H54 (cell line): ENCODE measurements around the gene CCL11.

Experiments
- DNase-seq: peaks from one replicate; pipeline ENCODE4 v3.0.0; 2011; ENCODE audit warnings: low spot score, mixed read lengths; ENCODE audit not compliant: insufficient read length
- FAIRE-seq: peaks from 3 replicates; lab custom pipeline; 2011; peaks lifted over from hg19 to GRCh38; lab: Jason Lieb, UNC
- POLR2A ChIP-seq: IDR thresholded peaks from 2 replicates; pipeline ENCODE4 v1.6.1; 2011; ENCODE audit warnings: low read depth, mild to moderate bottlenecking, low read length

Gene CCL11

GRCh38 chr17:34285286-34285792, at the start of gene CCL11:
TSS of gene CCL11 (plus strand) at chr17:34285742. CDS start at chr17:34285809, 67 bp downstream.
- DNase-seq (no peak), FAIRE-seq (no peak)
- no peak for TF ChIP-seq POLR2A

DNA sequence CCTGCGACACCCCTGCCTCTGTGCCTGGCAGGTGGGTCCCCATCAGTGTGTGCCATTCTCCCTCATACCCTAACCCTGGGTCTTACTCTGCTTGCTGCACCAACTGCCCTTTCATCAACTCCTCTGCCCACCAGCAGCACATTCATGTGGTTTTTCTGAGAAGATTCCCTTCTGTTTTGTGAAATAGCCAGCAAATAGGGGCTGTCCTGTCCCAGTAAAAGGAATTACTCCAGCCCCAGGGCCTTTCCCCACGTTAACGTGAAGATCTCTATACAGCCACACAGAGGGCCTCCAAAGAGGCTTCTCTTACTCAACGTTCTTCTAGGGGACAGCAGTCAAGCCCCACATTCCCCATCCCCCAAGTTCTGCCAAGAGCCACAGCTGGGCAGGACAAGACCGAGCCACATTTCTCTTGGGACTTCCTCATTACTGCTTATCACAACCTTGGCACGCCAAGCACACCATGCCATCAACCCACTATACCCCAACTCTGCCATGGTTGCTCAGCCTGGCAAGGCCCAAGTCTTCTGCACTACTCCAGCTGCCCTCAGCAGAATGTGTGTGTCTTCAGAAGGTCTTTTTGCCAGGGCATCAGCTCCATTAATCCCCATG, 49.2 kb upstream of the CCL11 start:
- DNase-seq (no peak), FAIRE-seq (no peak)
- TF ChIP-seq POLR2A, result no peak

GRCh38 chr17:34237458-34237857, 48.1 kb upstream of the CCL11 start:
- FAIRE-seq (no peak), DNase-seq (no peak)
- TF ChIP-seq POLR2A, result no peak

DNA sequence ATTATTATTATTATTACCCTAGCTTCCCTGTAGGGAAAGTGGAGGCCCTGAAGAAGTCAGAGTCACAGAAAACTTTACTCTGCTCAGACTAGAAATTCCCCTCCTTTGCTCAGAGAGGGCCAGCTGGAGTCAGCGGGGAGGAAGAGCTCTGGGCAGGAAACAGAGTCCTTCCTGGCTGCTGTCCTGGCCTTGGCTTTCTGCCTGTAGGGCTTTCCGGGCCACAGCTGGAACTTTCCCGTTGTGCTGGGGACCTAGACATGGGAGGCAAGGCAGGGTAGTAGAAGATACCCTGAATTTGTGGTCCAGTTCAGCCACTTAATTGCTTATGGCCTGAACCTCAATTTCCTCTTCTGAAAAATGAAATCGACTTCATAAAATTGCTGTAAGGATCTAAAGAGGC, 44.5 kb upstream of the CCL11 start:
- TF ChIP-seq POLR2A, result no peak
- FAIRE-seq (no peak), DNase-seq (no peak)

DNA sequence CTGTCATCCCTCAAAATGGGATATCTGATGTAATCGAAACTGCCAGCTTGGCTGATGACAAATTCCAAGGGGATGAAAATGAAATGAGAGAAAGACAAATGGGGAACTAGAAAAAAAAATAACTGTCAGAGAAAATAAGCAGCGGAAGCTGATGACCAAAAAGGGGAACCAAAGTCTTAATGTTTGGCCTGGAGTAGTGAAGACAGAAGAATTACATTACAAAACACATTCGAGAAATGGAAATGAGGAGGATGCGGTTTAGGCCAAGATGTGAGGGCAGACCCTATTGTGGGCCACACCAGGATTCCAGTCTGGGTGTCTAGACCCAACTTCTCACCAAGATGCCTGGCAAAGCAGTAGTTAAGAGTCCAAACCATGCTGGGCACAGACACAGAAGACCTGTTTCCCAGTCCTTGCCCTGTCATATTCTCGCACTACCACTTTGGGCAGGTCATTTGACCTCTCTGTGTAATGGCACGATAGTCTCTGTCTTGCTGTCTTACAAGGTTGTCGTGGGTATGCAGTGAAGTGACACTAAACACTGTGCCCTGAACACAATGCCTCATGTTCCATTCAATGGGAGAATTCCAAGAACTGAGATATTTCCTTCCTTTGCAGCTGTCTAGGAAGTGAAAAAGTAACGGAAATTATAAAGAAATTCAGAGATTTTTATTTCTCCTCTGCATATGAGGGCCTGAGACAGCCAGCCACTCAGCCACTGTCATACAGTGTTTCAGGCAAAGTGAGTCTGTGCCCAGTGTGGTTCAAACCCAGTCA, 42.8 kb upstream of the CCL11 start:
- DNase-seq, result no peak
- no peak for FAIRE-seq
- TF ChIP-seq POLR2A, result no peak

GRCh38 chr17:34243364-34244320, 41.9 kb upstream of the CCL11 start:
- DNase-seq, result no peak
- no peak for FAIRE-seq

DNA sequence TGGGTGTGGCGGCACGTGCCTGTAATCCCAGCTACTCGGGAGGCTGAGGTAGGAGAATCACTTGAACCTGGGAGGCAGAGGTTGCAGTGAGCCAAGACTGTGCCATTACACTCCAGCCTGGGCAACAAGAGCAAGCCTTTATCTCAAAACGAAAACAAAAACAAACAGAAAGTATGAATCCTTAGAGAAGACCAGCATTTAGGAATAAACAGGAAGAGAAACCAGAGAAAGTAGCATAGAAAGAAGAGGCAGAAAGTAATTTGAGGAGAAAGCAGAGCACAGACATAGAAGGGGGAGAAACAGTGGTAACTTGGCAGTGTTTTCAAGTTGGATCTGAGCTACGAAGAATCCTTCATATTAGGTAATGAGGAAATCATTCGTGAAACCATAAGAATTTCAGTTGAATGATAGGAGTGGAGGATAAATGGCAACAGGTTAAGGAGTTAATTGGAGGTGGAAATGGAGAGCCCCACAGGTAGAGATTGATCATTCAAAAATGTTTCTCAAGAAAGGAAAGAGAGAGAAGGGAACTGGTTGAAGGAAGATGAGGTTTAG, 40.1 kb upstream of the CCL11 start:
- DNase-seq (no peak), FAIRE-seq (no peak)
- TF ChIP-seq POLR2A, result no peak

More at GRCh38 chr17:34243364-34244320, 41.9 kb upstream of the CCL11 start:
- TF ChIP-seq POLR2A, result no peak

DNA sequence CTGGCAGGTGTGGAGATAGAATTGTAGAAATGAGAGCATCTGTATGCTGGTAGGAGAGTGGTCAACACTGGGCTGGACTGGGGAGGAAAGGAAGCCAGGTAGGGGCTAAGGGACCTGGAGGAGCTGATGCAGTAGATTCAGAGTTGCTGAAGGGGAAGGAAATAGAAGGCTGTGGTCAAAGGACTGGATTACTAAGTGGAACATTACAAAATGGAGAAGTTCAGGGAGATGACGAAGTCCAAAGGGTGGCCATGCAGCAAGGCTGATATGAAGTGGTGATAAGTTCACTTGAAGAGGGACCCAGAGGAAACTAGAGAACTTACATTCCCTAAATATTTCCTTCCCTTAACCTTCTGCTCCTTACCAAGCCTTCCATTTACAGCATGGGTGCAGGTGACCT, 39.1 kb upstream of the CCL11 start:
- DNase-seq (no peak), FAIRE-seq (no peak)
- no peak for TF ChIP-seq POLR2A

DNA sequence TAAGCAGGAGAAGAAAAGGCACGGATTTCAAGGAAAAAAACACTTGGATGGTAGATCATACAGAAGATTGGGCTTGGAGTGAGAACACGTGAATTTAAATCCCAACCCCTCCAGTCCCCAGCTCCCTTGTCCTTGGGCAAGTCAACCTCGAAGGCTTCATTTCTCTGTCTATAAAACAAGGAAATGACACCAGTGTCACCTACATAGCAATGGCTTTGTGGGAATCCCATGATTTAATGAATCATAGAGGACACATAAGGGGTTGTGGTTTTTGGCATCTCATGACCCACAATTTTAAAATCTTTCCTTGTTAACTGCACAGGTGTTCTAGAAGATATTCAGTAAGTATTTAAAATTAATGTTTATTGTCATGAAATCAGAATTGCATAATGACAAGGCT, 38.7 kb upstream of the CCL11 start:
- TF ChIP-seq POLR2A, result no peak
- DNase-seq (no peak), FAIRE-seq (no peak)

DNA sequence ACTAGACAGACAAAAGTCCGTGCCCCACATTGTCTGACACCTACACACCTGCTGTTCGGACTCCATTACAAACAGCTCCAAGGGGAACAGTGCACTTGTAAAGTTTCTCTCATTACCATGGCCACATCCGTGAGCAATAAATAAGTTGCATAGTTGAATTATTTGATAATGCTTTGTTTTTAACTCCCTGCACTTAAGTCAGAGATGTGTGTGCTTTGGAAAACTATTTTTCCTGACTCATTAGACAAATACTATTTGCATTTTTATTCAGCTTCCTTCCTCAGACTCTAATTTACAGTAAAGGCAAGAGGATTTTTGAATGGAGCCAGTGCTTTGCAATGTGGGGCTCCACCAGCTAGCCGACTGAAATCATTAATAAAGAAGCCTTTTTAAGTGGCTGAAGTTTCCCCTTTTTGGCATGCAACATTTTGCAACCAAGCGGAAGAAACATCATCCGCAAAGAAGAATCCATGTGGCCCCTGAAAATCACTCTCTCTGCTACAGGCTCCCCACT, 37.0 kb upstream of the CCL11 start:
- TF ChIP-seq POLR2A, result no peak
- FAIRE-seq (no peak), DNase-seq (no peak)

- no peak for TF ChIP-seq POLR2A
- FAIRE-seq (no peak), DNase-seq (no peak)
Measured at GRCh38 chr17:34249061-34249460, 36.5 kb upstream of the CCL11 start.

- no peak for TF ChIP-seq POLR2A
Measured at GRCh38 chr17:34249478-34249877, 36.1 kb upstream of the CCL11 start.

GRCh38 chr17:34251186-34251585, 34.4 kb upstream of the CCL11 start:
- FAIRE-seq (no peak), DNase-seq (no peak)
- no peak for TF ChIP-seq POLR2A

More at GRCh38 chr17:34249478-34249877, 36.1 kb upstream of the CCL11 start:
- DNase-seq, result no peak
- no peak for FAIRE-seq
